ENCODE data around the gene PCIF1.

PCIF1 gene

GRCh38 chr20:45997187-45997586 is 62.7 kb downstream of the PCIF1 start:
- DNase-seq = no peak

Data from CD4-positive, alpha-beta T cell treated with Interferon alpha-2 for 1 hour (primary cell).